Measurements from ENCODE around the gene POLN.
"Not testable (repeated sequence)": the region's sequence is repeated elsewhere in the genome, so short reads cannot be mapped to it uniquely, and the experiment has no call there.

Gene POLN

DNA sequence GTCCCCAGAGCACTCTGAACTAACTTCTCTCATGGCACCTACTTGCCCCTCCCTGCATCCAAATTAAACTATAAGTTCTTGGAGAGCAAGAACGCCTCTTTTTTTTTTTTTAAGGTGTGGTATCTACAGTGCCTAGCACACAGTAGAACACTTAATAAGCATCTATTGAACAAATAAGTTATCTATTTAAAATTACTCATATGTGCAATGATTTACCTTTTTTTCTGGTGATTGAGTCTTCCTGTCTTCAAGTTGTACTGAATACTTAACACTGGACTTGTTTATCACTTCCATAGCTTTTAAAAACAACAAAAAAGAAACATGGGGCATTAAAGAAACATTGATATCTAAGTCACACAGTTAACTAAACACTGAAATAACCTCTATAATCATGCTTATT, 29.1 kb downstream of the POLN start:
- DNase-seq, result no peak

DNA sequence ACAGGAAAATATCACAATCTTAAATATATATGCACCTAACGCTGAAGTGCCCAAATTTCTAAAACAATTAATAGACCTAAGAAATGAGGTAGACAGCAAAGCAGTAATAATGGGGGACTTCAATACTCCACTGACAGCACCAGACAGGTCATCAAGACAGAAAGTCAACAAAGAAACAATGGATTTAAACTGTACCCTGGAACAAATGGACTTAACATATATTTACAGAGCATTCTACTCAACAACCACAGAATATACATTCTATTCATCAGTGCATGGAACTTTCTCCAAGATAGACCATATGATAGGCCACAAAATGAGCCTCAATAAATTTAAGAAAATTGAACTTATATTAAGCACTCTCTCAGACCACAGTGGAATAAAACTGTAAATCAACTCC, 39.1 kb downstream of the POLN start:
- DNase-seq, result not testable (repeated sequence)

DNA sequence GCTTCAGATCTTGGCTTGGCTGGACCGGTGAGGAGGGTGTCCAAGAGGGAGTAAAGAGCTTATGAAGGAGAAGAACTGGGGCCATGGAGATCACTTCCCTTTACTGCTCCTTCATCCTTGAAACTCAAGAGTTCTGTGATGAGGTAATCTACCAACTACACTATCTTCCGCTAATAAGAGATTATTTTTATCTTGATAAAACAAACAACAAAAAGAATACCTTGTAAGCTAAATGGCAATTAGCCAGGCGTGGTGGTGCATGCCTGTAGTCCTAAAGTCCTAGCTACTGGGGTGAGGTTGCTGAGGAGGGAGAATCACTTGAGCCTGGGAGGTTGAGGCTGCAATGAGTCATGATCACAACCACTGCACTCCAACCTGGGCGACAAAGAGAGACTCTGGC, 47.4 kb downstream of the POLN start:
- no peak for DNase-seq

DNA sequence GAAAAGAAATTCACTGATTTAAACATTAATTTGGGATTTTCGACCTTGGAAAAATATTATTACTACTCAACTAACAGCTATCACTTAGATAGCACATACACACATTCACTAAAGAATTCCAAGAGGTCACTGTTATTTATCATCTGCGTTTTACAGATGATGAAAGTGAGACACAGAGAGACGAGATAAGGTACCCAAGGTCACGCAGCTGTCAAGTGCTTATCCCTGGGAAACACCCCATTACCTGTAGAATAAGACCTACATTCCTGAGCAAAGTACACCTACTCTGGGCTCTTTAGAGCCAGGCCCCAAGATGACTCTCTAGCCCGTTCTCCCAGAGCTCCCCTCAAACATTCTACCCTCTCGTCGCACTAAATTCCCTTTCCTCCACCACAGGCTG, 48.6 kb downstream of the POLN start:
- no peak for DNase-seq

DNA sequence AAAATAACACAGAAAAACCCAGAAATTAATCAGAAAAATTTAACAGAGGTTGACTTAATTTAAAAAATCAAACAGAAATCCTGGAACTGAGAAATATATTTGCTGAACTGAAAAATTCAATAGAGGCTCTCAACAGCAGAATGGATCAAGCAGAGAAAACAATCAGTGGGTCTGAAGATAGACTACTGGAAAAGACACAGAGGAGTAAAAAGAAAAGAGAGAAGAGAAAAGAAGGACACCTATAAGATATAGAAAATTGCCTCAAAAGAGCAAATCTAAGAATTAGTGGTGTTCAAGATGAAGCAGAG, 55.1 kb downstream of the POLN start:
- no peak for DNase-seq

DNA sequence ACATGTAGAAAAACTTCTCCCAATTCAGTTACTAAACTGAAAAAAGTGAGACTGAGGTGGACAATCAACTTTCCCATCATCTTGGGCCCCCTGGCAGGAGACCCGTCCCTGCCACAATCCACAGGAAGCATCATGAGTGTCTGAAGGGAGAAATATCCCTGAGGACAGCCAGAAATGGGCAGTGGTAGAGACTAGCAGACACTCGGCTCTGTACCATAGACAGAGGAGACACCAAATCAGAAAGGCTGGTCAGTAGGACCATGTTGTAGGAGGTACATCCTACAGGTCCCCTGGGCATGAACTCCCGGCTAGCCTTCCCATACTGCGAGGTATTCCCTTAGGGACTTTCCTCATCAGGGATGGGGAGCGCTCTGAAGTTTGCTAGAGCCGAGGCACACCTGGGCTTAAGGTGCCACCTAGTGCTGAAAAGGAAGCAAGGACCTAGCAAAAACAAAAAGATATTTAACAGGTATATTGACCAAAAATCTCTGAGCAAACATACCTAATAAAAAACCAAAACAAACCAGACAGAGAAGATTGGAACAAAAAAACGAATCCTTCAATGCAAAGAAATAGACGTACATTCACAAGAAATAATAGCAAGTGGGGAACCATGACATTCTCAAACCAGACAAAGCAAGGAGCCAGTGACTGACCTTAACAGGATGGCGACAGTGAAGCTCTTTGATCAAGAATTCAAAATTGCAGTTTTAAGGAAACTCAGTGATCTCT, 55.6 kb downstream of the POLN start:
- DNase-seq, result peak; percentile 37

DNA sequence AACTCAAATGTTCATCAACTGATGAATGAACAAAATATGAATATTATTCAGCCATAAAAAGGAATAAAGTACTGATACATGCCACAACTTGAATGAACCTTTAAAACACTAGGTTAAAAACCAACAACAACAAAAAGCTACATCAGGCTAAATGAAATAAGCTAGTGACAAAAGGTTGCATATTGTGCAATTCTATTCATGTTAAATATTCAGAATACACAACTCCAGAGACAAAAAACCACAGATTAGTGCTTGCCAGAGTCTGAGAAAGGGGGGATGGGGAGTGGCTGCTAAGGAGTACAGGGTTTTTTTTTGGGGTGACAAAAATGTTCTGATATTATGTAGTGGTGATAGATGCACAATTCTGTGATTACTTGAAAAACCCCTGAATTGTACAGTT, 58.5 kb downstream of the POLN start:
- DNase-seq, result no peak

DNA sequence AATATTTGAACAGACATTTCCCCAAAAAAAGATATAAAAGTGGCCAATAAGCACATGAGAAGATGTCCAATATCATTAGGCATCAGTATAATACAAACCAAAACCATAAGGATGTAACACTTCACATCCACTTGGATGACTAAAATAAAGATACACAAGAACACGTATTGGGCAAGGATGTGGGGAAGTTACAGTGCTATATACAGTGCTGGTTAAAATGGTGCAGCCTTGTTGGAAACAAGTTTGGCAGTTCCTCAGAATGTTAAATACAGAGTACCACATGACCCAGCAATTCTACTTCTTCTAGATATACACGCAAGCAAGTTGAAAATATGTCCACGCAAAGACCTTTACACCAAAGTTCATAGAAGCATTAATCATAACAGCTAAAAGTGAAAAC, 58.9 kb downstream of the POLN start:
- no peak for DNase-seq

DNA sequence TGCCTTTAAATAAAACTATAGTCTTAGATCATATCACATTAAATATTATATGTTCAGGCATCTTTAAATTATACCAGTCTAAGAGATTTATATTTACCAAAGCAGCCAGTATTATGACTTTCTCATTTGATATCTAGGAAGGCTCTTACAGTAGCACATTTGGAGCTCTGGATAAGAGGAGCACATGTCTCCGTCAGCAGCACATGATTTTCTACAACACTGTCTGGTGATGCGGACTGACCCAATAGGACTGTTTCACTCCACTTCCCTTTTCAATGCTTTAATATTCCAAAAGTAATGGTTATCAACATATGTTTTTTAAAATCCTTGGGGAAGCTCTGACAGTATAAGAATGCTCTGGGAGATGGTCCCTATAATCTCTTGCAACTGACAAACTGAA, 61.5 kb downstream of the POLN start:
- DNase-seq, result no peak

DNA sequence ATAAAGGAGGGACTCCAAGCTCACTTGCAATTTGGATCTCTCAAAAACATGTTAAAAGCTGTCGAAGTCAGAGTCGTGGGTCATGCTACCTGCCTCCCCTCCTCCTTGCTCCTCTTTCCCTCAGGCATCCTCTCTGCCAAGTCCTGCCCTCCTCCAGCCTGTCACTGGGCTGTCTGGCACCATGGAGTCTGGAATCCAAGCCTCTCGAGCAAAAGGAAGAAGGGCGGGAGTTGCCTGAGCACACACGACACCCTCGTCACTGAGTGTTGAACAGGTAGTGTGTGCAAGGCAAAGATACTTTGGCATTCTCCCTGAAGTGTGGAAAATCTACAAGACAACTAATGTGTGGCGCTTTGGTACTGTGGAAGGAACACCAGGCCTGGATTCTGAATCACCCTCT, 62.2 kb downstream of the POLN start:
- DNase-seq, result peak; percentile 43

DNA sequence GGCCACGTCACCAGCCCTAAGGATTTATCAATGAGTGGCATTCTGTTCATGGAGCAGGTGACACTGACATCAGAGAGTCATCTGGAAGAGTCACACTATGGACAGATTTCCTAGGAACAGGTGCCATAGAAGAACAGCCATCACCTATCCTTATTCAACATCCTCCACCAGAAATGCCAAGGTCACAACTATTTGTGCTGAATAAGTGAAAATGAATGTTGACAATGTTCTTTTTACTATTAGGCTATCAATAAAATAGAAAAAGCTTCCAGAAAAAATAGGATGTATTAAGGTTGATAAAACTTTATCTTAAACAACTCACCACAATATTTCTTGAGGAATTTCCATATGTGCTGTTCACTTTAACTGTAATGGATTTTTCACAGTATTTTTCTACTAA, 62.9 kb downstream of the POLN start:
- no peak for DNase-seq

DNA sequence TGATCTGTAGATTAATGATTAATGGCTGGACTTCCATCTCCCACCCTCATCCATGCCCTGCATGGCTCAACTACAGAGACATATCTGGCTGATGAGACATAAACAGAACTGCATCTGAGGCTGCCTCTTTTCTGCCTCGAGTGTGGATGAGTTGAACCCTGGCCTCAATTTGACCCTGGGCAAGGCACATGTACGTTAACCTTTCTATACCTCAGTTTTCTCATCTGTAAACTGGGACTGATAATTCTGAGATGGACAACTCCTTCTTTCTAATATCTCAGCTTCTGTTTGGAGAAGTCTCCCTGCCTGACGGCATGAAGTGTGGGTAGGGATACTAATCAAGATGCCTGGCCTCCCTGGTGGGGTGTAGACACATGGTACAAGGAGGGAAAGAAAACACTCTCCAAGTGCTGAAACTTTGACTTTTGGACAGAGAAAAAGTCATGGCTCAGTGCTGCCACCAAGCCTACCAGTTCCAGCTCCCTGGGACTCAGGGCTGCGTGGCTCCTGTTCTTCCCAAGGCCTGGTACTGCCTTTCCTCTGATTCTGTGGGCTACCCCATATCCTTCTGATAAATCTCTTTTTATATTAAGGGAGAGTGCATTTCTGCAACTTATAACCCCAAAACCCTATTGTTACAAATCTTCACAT, 64.4 kb downstream of the POLN start:
- DNase-seq, result no peak

DNA sequence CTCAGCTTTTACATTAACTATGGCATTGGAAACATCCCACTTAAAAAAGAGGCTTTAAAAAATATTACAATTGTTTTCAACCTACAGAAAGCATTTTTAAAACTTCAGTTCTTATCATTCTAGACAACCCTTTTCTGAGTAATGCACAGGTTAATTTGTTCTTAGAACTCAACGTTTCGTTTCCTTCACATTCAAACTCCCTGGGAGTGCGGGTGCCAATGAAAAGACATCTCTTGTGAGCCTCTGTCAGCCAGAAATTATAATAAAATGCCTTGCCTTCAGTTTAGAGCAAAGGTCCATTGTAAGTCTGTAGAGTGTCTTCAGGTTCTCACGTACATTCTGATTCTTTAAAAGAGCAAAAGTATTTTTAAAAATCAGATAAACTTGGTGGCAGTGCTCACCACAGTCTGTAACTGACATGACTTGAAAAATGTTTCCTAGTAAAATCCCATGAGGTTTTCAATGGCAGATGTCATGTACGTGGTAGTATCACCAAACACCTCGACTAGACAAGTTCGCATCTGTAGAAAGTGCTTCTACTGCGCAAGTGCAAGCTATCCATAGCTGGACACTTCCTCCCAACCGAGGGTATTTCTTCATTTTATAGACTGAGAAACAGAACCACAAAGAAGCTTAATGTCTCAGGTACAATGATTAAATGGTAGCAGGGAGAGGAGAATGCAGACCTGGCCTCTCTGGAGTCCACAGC, 65.8 kb downstream of the POLN start:
- no peak for DNase-seq

DNA sequence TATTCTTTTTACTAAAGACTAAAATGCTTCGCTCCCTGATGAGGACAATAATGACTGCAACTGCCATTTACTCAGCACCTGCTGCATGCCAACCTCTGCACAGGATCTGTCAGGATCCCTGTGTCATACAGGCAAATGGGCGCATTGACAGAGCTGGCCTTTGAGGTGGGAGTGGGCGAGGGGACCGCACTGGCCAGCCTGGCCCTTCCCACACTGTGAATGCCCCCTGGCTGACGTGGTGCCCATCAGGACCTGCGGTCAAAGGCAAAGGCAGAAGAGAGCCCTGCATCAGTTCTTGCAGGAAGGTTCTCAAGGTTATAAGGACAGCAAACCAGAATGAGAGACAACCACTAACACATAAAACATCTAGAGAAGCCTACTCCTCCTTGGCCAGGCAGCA, 67.9 kb downstream of the POLN start:
- no peak for DNase-seq

DNA sequence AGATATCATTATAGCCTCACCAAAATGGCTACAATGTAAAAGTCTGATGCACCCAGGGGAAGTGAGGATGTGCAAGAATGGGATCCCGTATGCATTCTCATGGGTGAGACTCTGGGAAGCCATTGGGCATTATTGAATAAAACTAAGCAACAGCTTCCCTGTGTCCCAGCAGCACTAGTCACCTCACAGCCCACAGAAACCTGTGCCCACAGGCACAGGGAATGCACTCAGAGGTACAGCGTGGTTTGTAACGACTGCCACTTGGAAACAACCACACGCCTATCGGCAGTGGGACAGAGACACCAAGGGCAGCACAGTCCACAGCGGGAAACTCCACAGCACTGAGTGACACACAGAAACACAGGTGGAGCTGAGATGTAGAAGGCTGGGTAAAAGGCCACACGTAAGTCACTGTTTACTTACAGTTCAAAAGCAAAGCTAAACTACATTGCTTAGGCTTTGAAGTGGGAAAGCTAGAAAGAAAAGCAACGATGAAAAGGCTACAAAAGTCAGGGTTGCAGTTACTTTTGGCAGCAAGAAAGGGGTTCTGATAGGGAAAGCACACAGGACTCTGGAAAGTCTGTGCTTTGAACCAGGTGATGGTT, 69.2 kb downstream of the POLN start:
- no peak for DNase-seq

DNA sequence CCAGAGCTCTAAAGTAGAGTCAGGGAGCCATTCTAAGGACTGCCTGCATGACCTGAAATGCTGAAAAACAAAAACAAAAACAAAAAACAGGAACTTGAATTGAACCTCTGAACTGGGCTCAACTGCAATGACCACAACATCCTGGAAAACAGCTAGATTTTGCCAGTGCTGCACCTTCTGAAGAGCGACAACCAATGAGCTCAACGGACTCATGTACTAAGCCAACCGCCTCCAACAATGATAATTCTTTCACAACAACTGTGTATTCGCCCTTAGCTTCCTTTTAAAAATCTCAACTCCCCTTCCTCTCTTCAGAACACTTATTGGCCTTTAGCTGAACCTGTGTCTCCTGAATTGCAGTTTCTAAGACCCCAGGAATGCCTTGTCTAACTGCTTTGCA, 69.8 kb downstream of the POLN start:
- no peak for DNase-seq

DNA sequence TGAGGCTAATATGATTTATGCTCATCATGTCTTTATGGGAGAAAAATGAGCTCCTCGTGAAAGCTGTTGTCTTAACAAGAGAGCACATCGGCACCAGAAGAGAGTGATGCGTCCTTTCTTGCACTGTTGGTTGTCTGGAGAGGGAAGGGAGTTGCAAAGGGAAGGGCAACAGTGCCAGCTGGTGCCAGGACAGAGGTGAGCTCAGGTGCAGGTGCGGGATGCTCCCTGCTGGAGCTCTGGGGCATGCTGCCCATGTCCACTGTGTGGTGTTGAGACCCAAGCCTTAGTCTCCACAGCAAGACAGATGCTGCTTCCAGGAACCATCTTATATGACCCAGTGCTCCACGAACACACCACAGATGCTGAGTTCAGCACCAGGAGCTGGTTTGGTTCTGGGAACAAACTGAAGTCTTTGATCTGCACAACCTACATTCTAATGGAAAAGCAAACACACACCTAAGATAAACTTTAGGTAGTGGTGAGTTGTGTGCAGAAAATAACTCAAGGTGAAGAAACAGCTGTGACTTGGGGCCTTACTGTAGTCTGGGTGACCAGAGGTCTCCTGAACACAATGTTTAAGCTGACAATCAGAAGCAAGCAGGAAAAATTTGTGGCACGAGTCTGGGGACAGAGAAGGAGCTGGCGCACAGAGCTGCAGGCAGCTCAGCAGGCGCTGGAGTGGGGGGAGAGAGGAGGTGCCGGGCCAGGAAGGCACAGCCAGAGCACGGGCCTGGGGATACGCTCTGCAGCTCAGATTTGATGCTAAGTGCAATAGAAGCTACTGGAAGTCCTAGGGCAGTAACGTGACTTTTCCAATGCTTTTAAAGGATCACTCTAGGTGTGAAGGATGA, 73.2 kb downstream of the POLN start:
- DNase-seq, result no peak

DNA sequence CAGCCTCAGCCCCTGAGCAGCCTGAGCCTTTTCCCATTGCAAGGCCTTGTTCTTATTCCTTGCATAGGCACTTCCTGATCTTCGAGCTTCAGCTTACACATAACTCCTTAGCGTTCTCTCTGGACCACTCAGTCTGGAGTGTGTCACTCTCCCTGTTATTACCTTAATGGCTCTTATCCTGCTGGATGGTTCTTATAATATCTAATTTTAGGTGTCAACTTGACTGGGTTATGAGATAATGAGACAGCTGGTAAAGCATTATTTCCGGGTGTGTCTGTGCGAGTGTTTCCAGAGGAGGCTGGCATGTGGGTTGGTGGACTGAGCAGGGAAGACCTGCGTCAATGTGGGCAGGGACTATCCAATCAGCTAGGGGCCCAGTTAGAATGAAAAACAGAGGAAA, 75.7 kb downstream of the POLN start:
- DNase-seq, result no peak

DNA sequence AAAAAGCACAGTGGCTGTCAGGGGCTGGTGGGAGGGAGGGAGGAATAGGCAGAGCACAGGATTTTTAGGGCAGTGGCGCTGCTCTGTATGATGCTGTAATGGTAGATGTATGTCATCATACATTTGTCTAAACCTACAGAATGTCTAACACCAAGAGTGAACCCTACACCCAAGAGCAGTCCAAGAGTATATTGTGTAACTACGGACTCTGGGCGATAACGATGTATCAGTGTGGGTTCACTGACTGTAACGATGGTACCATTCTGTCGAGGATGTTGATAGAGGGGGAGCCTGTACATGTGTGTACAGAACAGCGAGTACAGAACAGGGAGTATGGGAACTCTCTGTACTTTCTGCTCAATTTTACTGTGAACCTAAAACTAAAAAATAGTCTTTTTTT, 76.5 kb downstream of the POLN start:
- no peak for DNase-seq

DNA sequence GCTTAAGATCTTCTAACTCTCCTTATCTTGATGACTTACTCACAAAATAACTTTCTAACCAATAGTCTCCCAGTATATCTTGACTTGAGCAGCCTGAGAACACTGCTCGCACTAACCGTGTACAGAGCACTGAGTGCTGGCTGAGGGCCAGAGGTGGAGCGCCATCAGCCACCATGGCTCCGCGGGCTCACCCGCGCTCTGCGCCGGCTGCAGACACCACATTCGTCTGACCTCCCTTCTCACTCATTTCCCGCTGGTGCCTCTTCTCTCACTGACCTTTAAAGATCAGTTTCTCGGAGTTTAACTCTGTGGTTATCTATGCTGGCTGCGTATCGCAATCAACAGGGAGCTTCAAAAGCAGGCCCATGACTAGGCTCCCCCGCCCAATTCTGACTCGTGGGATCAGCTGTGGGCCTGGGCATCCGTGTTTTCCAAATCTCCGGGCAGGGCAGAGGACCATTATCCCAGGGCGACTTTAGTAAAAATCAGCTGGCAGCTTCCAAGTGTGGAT, 78.6 kb downstream of the POLN start:
- no peak for DNase-seq

DNA sequence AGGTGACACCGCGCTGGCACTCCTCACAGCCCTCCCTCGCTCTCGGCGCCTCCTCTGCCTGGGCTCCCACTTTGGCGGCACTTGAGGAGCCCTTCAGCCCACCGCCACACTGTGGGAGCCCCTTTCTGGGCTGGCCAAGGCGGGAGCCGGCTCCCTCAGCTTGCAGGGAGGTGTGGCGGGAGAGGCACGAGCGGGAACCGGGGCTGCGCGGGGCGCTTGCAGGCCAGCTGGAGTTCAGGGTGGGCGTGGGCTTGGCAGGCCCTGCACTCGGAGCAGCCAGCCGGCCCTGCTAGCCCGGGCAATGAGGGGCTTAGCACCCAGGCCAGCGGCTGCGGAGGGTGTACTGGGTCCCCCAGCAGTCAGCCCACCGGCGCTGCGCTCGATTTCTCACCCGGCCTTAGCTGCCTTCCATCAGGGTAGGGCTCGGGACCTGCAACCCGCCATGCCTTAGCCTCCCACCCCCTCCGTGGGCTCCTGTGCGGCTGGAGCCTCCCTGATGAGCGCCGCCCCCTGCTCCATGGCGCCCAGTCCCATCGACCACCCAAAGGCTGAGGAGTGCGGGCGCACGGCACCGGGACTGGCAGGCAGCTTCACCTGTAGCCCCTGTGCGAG, 80.7 kb downstream of the POLN start:
- DNase-seq, result not testable (repeated sequence)

DNA sequence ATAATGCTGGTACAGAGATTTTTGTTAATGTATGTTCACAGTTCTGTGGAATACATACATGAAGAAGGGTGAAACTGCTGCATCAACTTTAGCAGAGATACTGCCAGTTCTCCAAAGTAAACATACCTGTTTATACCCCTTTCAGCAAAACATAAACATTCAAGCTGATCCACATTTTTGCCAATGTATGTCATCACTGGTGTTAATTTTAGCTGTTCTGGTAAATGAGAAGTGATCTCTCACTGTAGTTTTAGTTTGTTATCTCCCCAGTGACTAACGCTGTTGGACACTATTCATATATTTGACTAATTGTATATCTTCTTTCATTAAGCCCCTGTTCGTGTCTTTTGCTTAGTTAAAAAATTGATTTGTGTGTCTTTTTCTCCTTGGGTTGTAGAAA, 82.0 kb downstream of the POLN start:
- no peak for DNase-seq

DNA sequence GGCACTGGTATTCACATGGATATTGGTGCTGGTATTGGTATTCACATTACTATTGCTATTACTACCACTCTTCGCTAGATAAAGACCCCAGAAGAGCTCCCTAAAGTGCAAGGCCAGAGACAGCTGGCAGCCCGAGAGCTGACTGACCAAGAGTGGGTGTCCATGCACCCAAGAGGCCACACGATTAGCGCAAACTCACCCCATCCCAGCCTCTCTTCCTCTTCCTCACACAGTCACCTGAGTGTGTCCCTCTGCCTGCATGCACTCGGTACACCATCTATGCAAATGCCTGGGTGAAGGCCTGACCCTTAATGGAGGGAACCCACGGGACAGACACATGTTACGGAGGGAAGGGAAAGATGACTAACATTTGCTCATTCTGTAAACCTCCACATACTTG, 86.7 kb downstream of the POLN start:
- no peak for DNase-seq

Measured in NCI-H1105 treated with DMSO at 0.1 percent for 48 hours (cell line).